HL-60 (cell line): ENCODE data around the gene CIT.

Experiments used
- CTCF ChIP-seq: IDR thresholded peaks from one replicate; pipeline ENCODE4 v1.5.1; 2011; ENCODE audit warnings: low read length, control low read depth, inconsistent platforms; ENCODE audit not compliant: insufficient read depth
- POLR2AphosphoS5 ChIP-seq: IDR thresholded peaks from 2 replicates; pipeline ENCODE4 v1.6.1; 2012; ENCODE audit warnings: low read depth
- REST ChIP-seq: IDR thresholded peaks from 2 replicates; pipeline ENCODE4 v1.6.1; 2012; ENCODE audit warnings: low read depth; ENCODE audit not compliant: insufficient replicate concordance

- TF ChIP-seq CTCF = no peak
- TF ChIP-seq REST = no peak
- no peak for TF ChIP-seq POLR2AphosphoS5
Measured at GRCh38 chr12:119826661-119827445, 50.3 kb downstream of the CIT start.
